ENCODE data around the gene BTNL8.

DNA sequence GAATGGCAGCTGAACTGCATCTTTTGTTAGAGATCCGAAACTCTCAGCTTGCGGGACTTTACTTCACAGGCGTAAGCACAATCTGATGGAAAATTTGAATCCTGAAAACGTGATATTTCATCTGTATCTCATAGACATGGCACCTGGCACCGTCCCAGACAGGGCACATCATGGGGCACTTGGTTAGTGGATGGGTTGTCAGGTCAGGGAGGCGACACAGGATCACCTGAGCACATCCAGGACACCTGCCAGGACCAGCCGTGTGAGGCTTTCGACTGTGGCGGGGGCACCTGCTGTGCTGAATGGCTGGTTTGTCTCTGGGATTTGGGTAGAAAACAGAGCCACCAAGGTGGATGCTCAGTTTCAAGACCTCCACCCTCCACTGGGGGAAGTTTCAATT lies 26.5 kb upstream of the BTNL8 start:
- TF ChIP-seq, protein P1, sequence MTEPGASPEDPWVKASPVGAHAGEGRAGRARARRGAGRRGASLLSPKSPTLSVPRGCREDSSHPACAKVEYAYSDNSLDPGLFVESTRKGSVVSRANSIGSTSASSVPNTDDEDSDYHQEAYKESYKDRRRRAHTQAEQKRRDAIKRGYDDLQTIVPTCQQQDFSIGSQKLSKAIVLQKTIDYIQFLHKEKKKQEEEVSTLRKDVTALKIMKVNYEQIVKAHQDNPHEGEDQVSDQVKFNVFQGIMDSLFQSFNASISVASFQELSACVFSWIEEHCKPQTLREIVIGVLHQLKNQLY (CRISPR knock-in tag; IDR thresholded peaks at IDR 0.05): no peak
- no peak for TF ChIP-seq GTF2I (CRISPR knock-in tag; conservative IDR thresholded peaks at IDR 0.05)
